Measurements from ENCODE around the gene LPIN3.

Gene LPIN3

DNA sequence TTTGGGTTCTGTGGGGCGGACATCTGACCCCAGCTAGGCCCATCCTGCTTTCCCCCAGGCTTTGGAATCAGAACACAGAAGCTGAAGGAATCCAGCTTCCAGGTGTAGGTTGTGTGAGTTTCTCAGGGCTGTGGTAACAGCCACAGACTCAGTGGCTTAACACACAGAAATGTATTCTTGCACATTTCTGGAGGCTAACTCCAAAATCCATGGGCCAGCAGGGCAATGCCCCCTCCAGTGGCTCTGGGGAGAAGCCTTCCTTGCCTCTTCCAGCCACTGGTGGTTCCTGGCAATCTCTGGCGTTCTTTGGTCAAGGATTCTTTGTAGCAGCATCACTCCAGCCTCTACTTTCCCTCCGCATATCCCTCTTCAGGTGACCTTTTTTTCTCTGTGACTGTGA is 27.3 kb downstream of the LPIN3 start:
- Mint-ChIP-seq H3K4me3 (peak overlapping the region; percentile 80 to 87 (median 83)), H3K4me1 (peaks cover 21% of the 10 kb centered on the region), H3K27me3 (ENCODE audit: low read depth) (peaks cover 47% of the 10 kb centered on the region), H3K27ac (no peak overlapping the region), H3K36me3 (ENCODE audit: low read depth) (peaks cover 3% of the 10 kb centered on the region), H3K9me3 (peaks cover 11% of the 10 kb centered on the region)
- TF ChIP-seq, protein P1, sequence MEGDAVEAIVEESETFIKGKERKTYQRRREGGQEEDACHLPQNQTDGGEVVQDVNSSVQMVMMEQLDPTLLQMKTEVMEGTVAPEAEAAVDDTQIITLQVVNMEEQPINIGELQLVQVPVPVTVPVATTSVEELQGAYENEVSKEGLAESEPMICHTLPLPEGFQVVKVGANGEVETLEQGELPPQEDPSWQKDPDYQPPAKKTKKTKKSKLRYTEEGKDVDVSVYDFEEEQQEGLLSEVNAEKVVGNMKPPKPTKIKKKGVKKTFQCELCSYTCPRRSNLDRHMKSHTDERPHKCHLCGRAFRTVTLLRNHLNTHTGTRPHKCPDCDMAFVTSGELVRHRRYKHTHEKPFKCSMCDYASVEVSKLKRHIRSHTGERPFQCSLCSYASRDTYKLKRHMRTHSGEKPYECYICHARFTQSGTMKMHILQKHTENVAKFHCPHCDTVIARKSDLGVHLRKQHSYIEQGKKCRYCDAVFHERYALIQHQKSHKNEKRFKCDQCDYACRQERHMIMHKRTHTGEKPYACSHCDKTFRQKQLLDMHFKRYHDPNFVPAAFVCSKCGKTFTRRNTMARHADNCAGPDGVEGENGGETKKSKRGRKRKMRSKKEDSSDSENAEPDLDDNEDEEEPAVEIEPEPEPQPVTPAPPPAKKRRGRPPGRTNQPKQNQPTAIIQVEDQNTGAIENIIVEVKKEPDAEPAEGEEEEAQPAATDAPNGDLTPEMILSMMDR (IDR thresholded peaks at IDR 0.05; ENCODE audit: unreplicated experiment in 3 of 3), result no peak

DNA sequence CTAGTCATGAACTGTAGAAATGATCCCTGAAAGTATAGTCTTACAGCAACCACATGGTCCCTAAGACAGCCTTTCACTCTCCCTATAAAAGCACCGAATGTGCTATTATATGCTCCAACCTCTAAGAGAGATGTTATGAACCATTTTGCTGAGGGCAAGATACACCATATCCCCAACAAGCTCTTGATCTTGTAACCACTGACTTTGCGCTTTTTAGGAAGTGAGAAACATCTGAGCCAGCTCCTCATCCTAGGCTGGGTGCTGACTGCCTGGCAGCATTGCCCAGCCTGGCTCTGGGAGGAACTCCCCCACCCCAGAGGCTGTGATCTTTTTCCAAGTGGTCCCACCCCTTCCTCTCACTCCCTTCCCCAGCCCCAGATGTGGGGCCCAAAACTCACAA is 29.1 kb downstream of the LPIN3 start:
- Mint-ChIP-seq H3K4me1 (peaks cover 34% of the 10 kb centered on the region), H3K9me3 (peaks cover 13% of the 10 kb centered on the region), H3K36me3 (ENCODE audit: low read depth) (peaks cover 3% of the 10 kb centered on the region)

DNA sequence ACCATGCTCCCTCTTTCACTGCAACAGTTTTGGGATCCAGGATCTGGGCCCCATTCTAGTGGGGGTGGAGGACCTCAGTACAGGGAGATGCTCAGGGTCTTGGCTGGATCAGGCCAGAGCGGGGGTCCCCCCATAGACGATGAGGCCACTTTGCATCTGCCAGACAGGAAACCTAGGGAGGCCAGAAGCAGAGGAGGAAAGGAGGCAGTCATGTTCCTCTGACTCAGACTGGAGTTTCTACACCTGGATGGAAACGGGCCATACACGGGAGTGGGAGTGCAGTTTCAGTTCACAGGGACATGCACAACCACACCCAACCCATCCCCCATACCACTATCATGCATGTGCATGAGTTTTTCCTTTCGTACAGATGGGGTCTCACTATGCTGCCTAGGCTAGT is 29.6 kb downstream of the LPIN3 start:
- Mint-ChIP-seq H3K27ac (no peak overlapping the region), H3K4me3 (no peak overlapping the region), H3K27me3 (ENCODE audit: low read depth) (peaks cover 38% of the 10 kb centered on the region), H3K36me3 (ENCODE audit: low read depth) (peaks cover 3% of the 10 kb centered on the region), H3K4me1 (peaks cover 34% of the 10 kb centered on the region), H3K9me3 (peaks cover 13% of the 10 kb centered on the region)
- TF ChIP-seq, protein P1 (IDR thresholded peaks at IDR 0.05; ENCODE audit: unreplicated experiment in 3 of 3), result no peak

More for the DNA sequence above, 29.1 kb downstream of the LPIN3 start:
- TF ChIP-seq, protein P1 (IDR thresholded peaks at IDR 0.05; ENCODE audit: unreplicated experiment in 3 of 3), result no peak
- peak overlapping the region in 1 of 3 experiments; percentile 73 for H3K4me3 Mint-ChIP-seq
- H3K27ac Mint-ChIP-seq, result no peak overlapping the region
- peaks cover 43% of the 10 kb centered on the region for H3K27me3 Mint-ChIP-seq (ENCODE audit: low read depth)

DNA sequence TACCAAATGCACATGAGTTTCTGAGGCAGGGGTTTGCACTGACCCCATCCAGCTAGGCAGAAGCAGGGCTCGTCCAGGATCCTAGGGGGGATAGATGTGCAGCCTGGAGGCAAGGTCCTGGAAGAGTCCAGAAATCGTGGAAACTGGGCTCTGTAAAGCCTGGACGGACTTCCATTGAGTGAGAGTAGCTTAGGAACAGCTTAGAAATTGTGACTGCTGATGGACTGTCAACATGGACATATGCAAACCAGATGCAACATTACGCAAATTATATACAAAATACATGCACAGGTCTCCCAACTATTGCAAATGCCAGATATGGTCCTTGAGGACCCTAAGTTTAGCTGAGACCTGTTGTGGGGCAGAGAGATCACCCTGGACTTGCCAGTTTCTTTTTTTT is 30.8 kb downstream of the LPIN3 start:
- Mint-ChIP-seq H3K4me3 (peak overlapping the region in 2 of 3 experiments; percentile 20 to 37), H3K9me3 (peaks cover 13% of the 10 kb centered on the region), H3K36me3 (ENCODE audit: low read depth) (no peaks in the 10 kb centered on the region), H3K27ac (no peak overlapping the region), H3K27me3 (ENCODE audit: low read depth) (peaks cover 35% of the 10 kb centered on the region), H3K4me1 (peaks cover 29% of the 10 kb centered on the region)
- TF ChIP-seq, protein P1 (IDR thresholded peaks at IDR 0.05; ENCODE audit: unreplicated experiment in 3 of 3), result no peak

DNA sequence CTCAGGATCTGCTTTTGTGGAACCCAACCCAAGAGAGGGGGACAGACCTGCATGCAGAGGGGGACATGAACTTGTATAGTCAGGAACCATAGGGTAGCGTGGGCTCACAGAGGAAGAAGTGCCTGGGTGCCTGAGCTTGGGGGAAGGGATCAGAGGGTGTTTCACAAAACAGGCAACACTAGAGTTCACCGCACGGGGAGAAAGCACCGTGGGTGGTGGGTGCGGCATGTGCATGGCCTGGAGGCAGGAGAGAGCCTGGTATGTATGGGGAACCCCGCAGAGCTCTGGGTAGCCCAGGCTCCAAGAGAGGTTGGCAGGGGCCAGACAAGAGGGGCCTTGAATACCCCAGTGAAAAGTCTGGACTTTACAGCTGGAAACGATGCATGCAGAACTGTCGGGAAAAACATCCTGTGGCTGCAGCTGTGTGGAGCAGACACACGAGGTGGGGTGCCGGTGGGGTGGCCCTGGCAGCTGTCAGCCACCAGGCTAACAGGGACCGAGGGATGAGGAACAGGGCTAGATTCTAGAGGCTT is 32.7 kb downstream of the LPIN3 start:
- peaks cover 24% of the 10 kb centered on the region for H3K4me1 Mint-ChIP-seq
- H3K27me3 Mint-ChIP-seq (ENCODE audit: low read depth), result peaks cover 27% of the 10 kb centered on the region
- peaks cover 13% of the 10 kb centered on the region for H3K9me3 Mint-ChIP-seq
- TF ChIP-seq, protein P1 (IDR thresholded peaks at IDR 0.05; ENCODE audit: unreplicated experiment in 3 of 3), result no peak
- no peak overlapping the region for H3K4me3 Mint-ChIP-seq
- peak overlapping the region in 2 of 3 experiments; percentile 49 to 83 for H3K27ac Mint-ChIP-seq
- no peaks in the 10 kb centered on the region for H3K36me3 Mint-ChIP-seq (ENCODE audit: low read depth)
